Upper lobe of right lung (tissue), 1 donor: ENCODE measurements around the gene ANXA2R. TPM values are rescaled to one million over a fixed set of nuclear protein-coding genes. Genes with fewer than 3 reads are reported as not detected.

Experiments
- ATAC-seq: fragments of 200-7000 bp; cut with Tn5 transposase; one replicate; pipeline ENCODE4 v1.9.1; 2020; ENCODE audit warnings: mild to moderate bottlenecking, moderate library complexity
- DNase-seq: peaks from one replicate; pipeline ENCODE4 v3.0.0-alpha.2; 2020
- H3K27ac ChIP-seq: fragments of 200-600 bp; one replicate; pipeline ENCODE4 v1.8.0; 2022
- H3K27me3 ChIP-seq: fragments of 200-600 bp; one replicate; pipeline ENCODE4 v1.8.0; 2022; ENCODE audit warnings: mild to moderate bottlenecking
- H3K36me3 ChIP-seq: fragments of 200-600 bp; one replicate; pipeline ENCODE4 v1.8.0; 2022
- H3K4me1 ChIP-seq: fragments of 200-600 bp; one replicate; pipeline ENCODE4 v1.8.0; 2022
- H3K4me3 ChIP-seq: fragments of 200-600 bp; one replicate; pipeline ENCODE4 v1.8.0; 2022; ENCODE audit warnings: mild to moderate bottlenecking
- H3K9me3 ChIP-seq: fragments of 200-600 bp; one replicate; pipeline ENCODE4 v1.8.0; 2022
- CTCF ChIP-seq: fragments of 200-600 bp; IDR thresholded peaks from one replicate; pipeline ENCODE4 v1.8.0; 2022; ENCODE audit warnings: antibody characterized with exemption
- intact Hi-C: fragments of 100-400 bp; cut with DNase I; formaldehyde crosslinking; loops from one replicate; pipeline ENCODE4 v1.11.0; 2022
- total RNA-seq: library from RNA; stranded (reverse); fragmentation: NEBNext Ultra II Directional; extraction: Animal tissue kit (Norgen Biotek cat#: 25700); gene quantifications from one replicate; pipeline ENCODE4 v1.2.1, GENCODE V29; 2021
- donor health status: DM: no; HTN: yes; CAD: no; lungs with severe emphysema.

ANXA2R gene
- total RNA-seq, 1 donor from 2014 or later = 4.8 TPM

GRCh38 chr5:43000111-43000840 lies 39.8 kb downstream of the ANXA2R start:
- no peak for TF ChIP-seq CTCF
- Histone ChIP-seq H3K9me3 (no peaks in the 10 kb centered on the region), H3K36me3 (no peaks in the 10 kb centered on the region), H3K27ac (no peak overlapping the region), H3K4me3 (peak overlapping the region; percentile 24), H3K4me1 (peaks cover 6% of the 10 kb centered on the region), H3K27me3 (peaks cover 86% of the 10 kb centered on the region)
- ATAC-seq (peak; percentile 64), DNase-seq (no peak)
- intact Hi-C loops = no loop called here

GRCh38 chr5:42995360-42995751 lies 44.8 kb downstream of the ANXA2R start:
- Histone ChIP-seq H3K27me3 (peaks cover 89% of the 10 kb centered on the region), H3K9me3 (no peaks in the 10 kb centered on the region), H3K27ac (peak overlapping the region; percentile 98), H3K36me3 (no peaks in the 10 kb centered on the region), H3K4me1 (peaks cover 7% of the 10 kb centered on the region), H3K4me3 (peak overlapping the region; percentile 56)
- no peak for ATAC-seq
- intact Hi-C loops = no loop called here
- DNase-seq = no peak
- no peak for TF ChIP-seq CTCF

GRCh38 chr5:42994555-42995359 lies 45.4 kb downstream of the ANXA2R start:
- intact Hi-C loops = no loop called here

GRCh38 chr5:42994246-42994554 lies 45.9 kb downstream of the ANXA2R start:
- no peaks in the 10 kb centered on the region for H3K9me3 ChIP-seq
- no peak for DNase-seq
- ATAC-seq = no peak
- peak overlapping the region; percentile 98 for H3K27ac ChIP-seq
- H3K4me1 ChIP-seq = peaks cover 7% of the 10 kb centered on the region
- no peak for TF ChIP-seq CTCF
- intact Hi-C loops = no loop called here
- peaks cover 85% of the 10 kb centered on the region for H3K27me3 ChIP-seq
- peak overlapping the region; percentile 56 for H3K4me3 ChIP-seq
- H3K36me3 ChIP-seq = no peaks in the 10 kb centered on the region

More at GRCh38 chr5:42994555-42995359, 45.4 kb downstream of the ANXA2R start:
- DNase-seq (peak; percentile 87), ATAC-seq (peak; percentile 83)
- Histone ChIP-seq H3K36me3 (no peaks in the 10 kb centered on the region), H3K4me1 (peaks cover 7% of the 10 kb centered on the region), H3K27me3 (peaks cover 89% of the 10 kb centered on the region), H3K4me3 (peak overlapping the region; percentile 56), H3K9me3 (no peaks in the 10 kb centered on the region), H3K27ac (peak overlapping the region; percentile 98)
- peak; percentile 80 for TF ChIP-seq CTCF

GRCh38 chr5:42993516-42994245 lies 46.4 kb downstream of the ANXA2R start:
- peaks cover 80% of the 10 kb centered on the region for H3K27me3 ChIP-seq
- H3K36me3 ChIP-seq = no peaks in the 10 kb centered on the region
- no peaks in the 10 kb centered on the region for H3K9me3 ChIP-seq
- no peak for TF ChIP-seq CTCF
- ATAC-seq = peak; percentile 22
- no peak for DNase-seq
- peak overlapping the region; percentile 56 for H3K4me3 ChIP-seq
- peak overlapping the region; percentile 98 for H3K27ac ChIP-seq
- intact Hi-C loops = no loop called here
- H3K4me1 ChIP-seq = peaks cover 7% of the 10 kb centered on the region
